Heart left ventricle (tissue), 13 donors: ENCODE data around the gene STK32C.

Source experiments
- CTCF ChIP-seq, 12 donors: fragments of 200-600 bp; sonication (generic) in 4 of 12; IDR thresholded peaks; one replicate each; pipeline versions ENCODE4 v1.5.0 to v1.8.0; 2018 to 2022; ENCODE audit warnings: antibody characterized with exemption in 12 of 12, mild to moderate bottlenecking in 5 of 12
- POLR2A ChIP-seq, 2 donors: fragments of 450-650 bp; IDR thresholded peaks; one replicate each; pipeline ENCODE4 v1.6.1; 2017; ENCODE audit warnings: antibody characterized with exemption in 2 of 2, mild to moderate bottlenecking in 2 of 2, moderate library complexity in 2 of 2
- donor health status: ischemic (EF 13 %, LVEDD 7.1; RV severe dilation, severe dysfunction).
- donor health status: DM: no; HTN: yes; CAD: no.
- donor health status: DM: no; HTN: no; CAD: no.
- donor health status: ischemic (EF 25% LVEDD 6.9; RV normal size, moderate dysfunction).
- donor health status: ischemic (EF 25% LVEDD 5.7; RV mildly dilated, moderate dysfunction).
- donor health status: ischemic (EF 35%, LVEDD 5.7; RV mildly dilated, moderate dysfunction).
- donor health status: nonischemic (EF 11% LVEDD 7.7; RV severe dilation, severe dysfunction).
- donor health status: DM: yes; HTN: yes; CAD: no.
- donor health status: PGD.
- donor health status: ischemic (EF 29% LVEDD 5.4; RV normal size, mild dysfunction).
- donor health status: nonischemic (EF 23%, LVEDD 6.1; RV moderate dilation, normal function).

DNA sequence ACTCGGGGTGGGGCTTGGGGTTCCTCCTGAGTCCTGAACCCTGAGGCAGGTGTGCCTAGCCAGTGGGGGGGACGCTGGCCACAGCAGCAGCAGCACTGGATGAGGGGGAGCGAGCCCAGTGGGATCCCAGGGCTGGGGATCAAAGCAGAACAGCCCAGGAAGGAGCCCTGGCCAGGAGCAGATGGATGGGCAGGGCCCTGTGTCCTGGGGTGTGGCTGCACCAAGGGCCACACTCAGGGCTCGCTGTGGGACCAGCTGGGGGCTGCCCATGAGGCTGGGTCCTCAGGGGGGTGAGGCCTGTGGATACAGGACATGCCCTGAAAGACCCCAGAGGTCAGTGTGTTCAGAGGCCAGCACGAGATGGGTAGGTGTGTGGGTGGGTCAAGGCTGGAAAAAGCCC is 50.9 kb downstream of the STK32C start:
- no peak for TF ChIP-seq POLR2A (IDR thresholded peaks at IDR 0.05)
- no peak for TF ChIP-seq CTCF (IDR thresholded peaks at IDR 0.05)
